GM19023 (cell line): ENCODE results near the gene POLE2.
A peak's percentile ranks its signal among the peaks of the same experiment; 100 is the strongest.
"Not testable (repeated sequence)": the region's sequence is repeated elsewhere in the genome, so short reads cannot be mapped to it uniquely, and the experiment has no call there.

Source experiments
- ATAC-seq: cut with Tn5 transposase; IDR thresholded peaks from one replicate; pipeline ENCODE4 v1.9.1; 2021; ENCODE audit warnings: mild to moderate bottlenecking, moderate library complexity; ENCODE audit not compliant: unreplicated experiment

POLE2 gene

GRCh38 chr14:49619730-49620129, 68.3 kb downstream of the POLE2 start:
- ATAC-seq: no peak

GRCh38 chr14:49619273-49619672, 68.7 kb downstream of the POLE2 start:
- ATAC-seq: not testable (repeated sequence)

GRCh38 chr14:49617852-49618519, 70.0 kb downstream of the POLE2 start:
- no peak for ATAC-seq

- ATAC-seq: no peak
Measured at GRCh38 chr14:49615776-49616175, 72.2 kb downstream of the POLE2 start.

GRCh38 chr14:49614196-49614595, 73.8 kb downstream of the POLE2 start:
- no peak for ATAC-seq

GRCh38 chr14:49612671-49613070, 75.3 kb downstream of the POLE2 start:
- no peak for ATAC-seq

GRCh38 chr14:49612251-49612650, 75.8 kb downstream of the POLE2 start:
- ATAC-seq: no peak

GRCh38 chr14:49607583-49607982, 80.4 kb downstream of the POLE2 start:
- ATAC-seq: no peak

- ATAC-seq: peak; percentile 62
Measured at GRCh38 chr14:49598485-49599300, 89.3 kb downstream of the POLE2 start, which contains the start of gene LRR1. Gene LRR1 (plus strand): TSS chr14:49598940. CDS start chr14:49599021, 81 bp downstream.

GRCh38 chr14:49598189-49598484, 89.9 kb downstream of the POLE2 start:
- ATAC-seq: peak; percentile 0

GRCh38 chr14:49594347-49595091, 93.5 kb downstream of the POLE2 start:
- peak; percentile 20 for ATAC-seq
